Neural progenitor cell (in vitro differentiated cells): ENCODE data around the gene UPK3A. TPM values are rescaled to one million over a fixed set of nuclear protein-coding genes. Genes with fewer than 3 reads are reported as not detected.
"Not testable (repeated sequence)": the region's sequence is repeated elsewhere in the genome, so short reads cannot be mapped to it uniquely, and the experiment has no call there.

ENCODE experiments used
- DNase-seq: peaks from one replicate; pipeline ENCODE4 v3.0.0-alpha.2; 2016; ENCODE audit warnings: low spot score
- H2AFZ ChIP-seq: fragments of 200-600 bp; sonication (generic); replicated peaks from 2 replicates; pipeline ENCODE4 v1.6.1; 2016; ENCODE audit warnings: antibody characterized with exemption
- H3F3A ChIP-seq: fragments of 200-600 bp; sonication (generic); 2 replicates; pipeline ENCODE4 v1.6.1; 2016; ENCODE audit warnings: antibody characterized with exemption, low read depth
- H3K27ac ChIP-seq: fragments of 200-600 bp; sonication (generic); 2 replicates; pipeline ENCODE4 v1.5.1; 2016; ENCODE audit warnings: mild to moderate bottlenecking
- H3K27me3 ChIP-seq: fragments of 200-600 bp; sonication (generic); 2 replicates; pipeline ENCODE4 v1.6.1; 2016; ENCODE audit warnings: mild to moderate bottlenecking, moderate library complexity
- H3K36me3 ChIP-seq: fragments of 200-600 bp; sonication (generic); 2 replicates; pipeline ENCODE4 v1.5.1; 2016
- H3K4me1 ChIP-seq: fragments of 200-600 bp; sonication (generic); 2 replicates; pipeline ENCODE4 v1.6.1; 2016; ENCODE audit warnings: mixed run types
- H3K4me2 ChIP-seq: fragments of 200-600 bp; sonication (generic); 2 replicates; pipeline ENCODE4 v1.6.1; 2016
- H3K4me3 ChIP-seq: fragments of 200-600 bp; sonication (generic); 2 replicates; pipeline ENCODE4 v1.5.1; 2016
- H3K79me2 ChIP-seq: fragments of 200-600 bp; sonication (generic); 2 replicates; pipeline ENCODE4 v1.6.1; 2016; ENCODE audit warnings: low read depth
- H3K9ac ChIP-seq: fragments of 200-600 bp; sonication (generic); 2 replicates; pipeline ENCODE4 v1.6.1; 2016
- H3K9me3 ChIP-seq: fragments of 200-600 bp; sonication (generic); 2 replicates; pipeline ENCODE4 v1.5.1; 2016; ENCODE audit warnings: low read depth
- H4K20me1 ChIP-seq: fragments of 200-600 bp; sonication (generic); 2 replicates; pipeline ENCODE4 v1.6.1; 2016; ENCODE audit warnings: low read depth
- H3K27ac Mint-ChIP-seq: 3 replicates; pipeline ENCODE4 v1.8.0; 2021; ENCODE audit warnings: mixed read lengths
- H3K27me3 Mint-ChIP-seq: 2 replicates; pipeline ENCODE4 v1.8.0; 2022; ENCODE audit warnings: low read depth, mild to moderate bottlenecking, inconsistent platforms, moderate library complexity, mixed read lengths; ENCODE audit not compliant: insufficient read depth
- H3K36me3 Mint-ChIP-seq: 3 replicates; pipeline ENCODE4 v1.8.0; 2021; ENCODE audit warnings: mixed read lengths
- H3K4me1 Mint-ChIP-seq: 3 replicates; pipeline ENCODE4 v1.8.0; 2021; ENCODE audit warnings: mixed read lengths
- H3K4me3 Mint-ChIP-seq: 3 replicates; pipeline ENCODE4 v1.8.0; 2021; ENCODE audit warnings: mild to moderate bottlenecking, moderate library complexity, mixed read lengths
- H3K9me3 Mint-ChIP-seq: 3 replicates; pipeline ENCODE4 v1.8.0; 2020; ENCODE audit warnings: mixed read lengths
- EZH2 ChIP-seq: fragments of 200-600 bp; sonication (generic); IDR thresholded peaks from 2 replicates; pipeline ENCODE4 v1.6.1; 2017; ENCODE audit warnings: antibody characterized with exemption, mild to moderate bottlenecking, moderate library complexity
- EZH2phosphoT487 ChIP-seq: fragments of 200-600 bp; sonication (generic); IDR thresholded peaks from 2 replicates; pipeline ENCODE4 v1.6.1; 2017; ENCODE audit warnings: antibody characterized with exemption
- total RNA-seq: library from RNA; depleted of rRNA; stranded (reverse); fragments of >200 nt; gene quantifications from 2 replicates; pipeline ENCODE4 v1.2.3, GENCODE V29; 2015; ENCODE audit warnings: low replicate concordance
- TF ChIP-seq, protein P1 (sequence below): fragments of 200-600 bp; sonication (generic); IDR thresholded peaks from 2 replicates; pipeline ENCODE4 v1.5.1; 2017; ENCODE audit warnings: antibody characterized with exemption, mild to moderate bottlenecking

UPK3A gene
- total RNA-seq, 1 donor from 2014 or later = not detected

GRCh38 chr22:45323695-45324094, 38.9 kb downstream of the UPK3A start:
- Mint-ChIP-seq H3K4me1 (peaks cover 17% of the 10 kb centered on the region), H3K4me3 (no peak overlapping the region), H3K9me3 (no peaks in the 10 kb centered on the region), H3K36me3 (peaks cover 22% of the 10 kb centered on the region), H3K27me3 (peaks cover 5% of the 10 kb centered on the region), H3K27ac (no peak overlapping the region)
- Histone ChIP-seq H3K4me3 (no peak overlapping the region), H3K4me1 (peaks cover 13% of the 10 kb centered on the region), H3K79me2 (peaks cover 30% of the 10 kb centered on the region), H3K4me2 (no peak overlapping the region), H3F3A (peaks cover 5% of the 10 kb centered on the region), H3K27ac (no peak overlapping the region), H3K9ac (no peak overlapping the region), H3K27me3 (no peaks in the 10 kb centered on the region), H4K20me1 (peaks cover 20% of the 10 kb centered on the region), H3K9me3 (no peaks in the 10 kb centered on the region), H2AFZ (no peak overlapping the region), H3K36me3 (no peaks in the 10 kb centered on the region)
- DNase-seq = no peak
- TF ChIP-seq EZH2 (no peak), EZH2phosphoT487 (no peak)
- TF ChIP-seq, protein P1, sequence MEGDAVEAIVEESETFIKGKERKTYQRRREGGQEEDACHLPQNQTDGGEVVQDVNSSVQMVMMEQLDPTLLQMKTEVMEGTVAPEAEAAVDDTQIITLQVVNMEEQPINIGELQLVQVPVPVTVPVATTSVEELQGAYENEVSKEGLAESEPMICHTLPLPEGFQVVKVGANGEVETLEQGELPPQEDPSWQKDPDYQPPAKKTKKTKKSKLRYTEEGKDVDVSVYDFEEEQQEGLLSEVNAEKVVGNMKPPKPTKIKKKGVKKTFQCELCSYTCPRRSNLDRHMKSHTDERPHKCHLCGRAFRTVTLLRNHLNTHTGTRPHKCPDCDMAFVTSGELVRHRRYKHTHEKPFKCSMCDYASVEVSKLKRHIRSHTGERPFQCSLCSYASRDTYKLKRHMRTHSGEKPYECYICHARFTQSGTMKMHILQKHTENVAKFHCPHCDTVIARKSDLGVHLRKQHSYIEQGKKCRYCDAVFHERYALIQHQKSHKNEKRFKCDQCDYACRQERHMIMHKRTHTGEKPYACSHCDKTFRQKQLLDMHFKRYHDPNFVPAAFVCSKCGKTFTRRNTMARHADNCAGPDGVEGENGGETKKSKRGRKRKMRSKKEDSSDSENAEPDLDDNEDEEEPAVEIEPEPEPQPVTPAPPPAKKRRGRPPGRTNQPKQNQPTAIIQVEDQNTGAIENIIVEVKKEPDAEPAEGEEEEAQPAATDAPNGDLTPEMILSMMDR = no peak

DNA sequence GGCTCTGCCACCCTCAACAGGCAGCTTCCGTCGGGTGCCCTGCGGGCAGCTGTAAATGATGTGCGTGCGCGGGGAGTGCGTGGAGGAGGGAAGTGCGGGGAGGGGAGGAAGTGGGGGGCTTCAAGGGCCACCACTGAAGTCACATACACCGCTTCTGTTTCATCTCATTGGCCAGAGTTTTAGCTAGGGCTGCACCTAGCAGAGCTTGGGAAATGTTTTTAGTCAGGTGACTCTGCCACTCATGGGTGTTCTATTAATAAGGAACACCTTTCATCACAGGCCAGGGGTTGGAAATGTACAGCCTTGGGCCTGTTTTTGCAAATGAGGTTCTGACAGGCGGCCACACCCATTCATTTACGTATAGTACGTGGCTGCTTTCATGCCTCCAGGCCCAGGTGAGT, 39.6 kb downstream of the UPK3A start:
- H3K27me3 Mint-ChIP-seq = peaks cover 5% of the 10 kb centered on the region
- H3K36me3 ChIP-seq = no peaks in the 10 kb centered on the region
- H2AFZ ChIP-seq = no peak overlapping the region
- peaks cover 13% of the 10 kb centered on the region for H4K20me1 ChIP-seq
- H3K27me3 ChIP-seq = no peaks in the 10 kb centered on the region
- H3K9ac ChIP-seq = no peak overlapping the region
- H3K4me3 Mint-ChIP-seq = no peak overlapping the region
- no peak overlapping the region for H3K27ac ChIP-seq
- no peaks in the 10 kb centered on the region for H3F3A ChIP-seq
- H3K9me3 Mint-ChIP-seq = no peaks in the 10 kb centered on the region
- TF ChIP-seq, protein P1 = no peak
- TF ChIP-seq EZH2 (no peak), EZH2phosphoT487 (no peak)
- H3K4me1 ChIP-seq = peaks cover 6% of the 10 kb centered on the region
- H3K4me2 ChIP-seq = no peak overlapping the region
- H3K36me3 Mint-ChIP-seq = peaks cover 23% of the 10 kb centered on the region
- H3K4me1 Mint-ChIP-seq = peaks cover 11% of the 10 kb centered on the region
- no peak overlapping the region for H3K4me3 ChIP-seq
- DNase-seq = no peak
- H3K9me3 ChIP-seq = no peaks in the 10 kb centered on the region
- peaks cover 24% of the 10 kb centered on the region for H3K79me2 ChIP-seq
- no peak overlapping the region for H3K27ac Mint-ChIP-seq

DNA sequence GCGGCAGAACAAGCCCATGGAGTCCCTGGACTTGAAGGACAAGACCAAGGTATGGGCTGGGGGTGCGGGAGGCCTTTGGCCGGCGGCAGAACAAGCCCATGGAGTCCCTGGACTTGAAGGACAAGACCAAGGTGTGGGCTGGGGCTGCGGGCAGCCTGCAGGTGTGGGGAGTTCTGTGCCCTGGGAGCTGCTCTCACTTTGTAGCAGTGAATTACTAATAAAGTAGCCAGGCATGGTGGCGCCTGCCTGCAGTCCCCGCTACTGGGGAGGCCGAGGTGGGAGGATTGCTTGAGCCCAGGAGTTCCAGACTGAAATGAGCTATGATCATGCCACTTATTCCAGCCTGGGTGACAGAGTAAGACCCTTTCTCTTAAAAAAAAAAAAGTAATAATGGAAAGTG, 43.5 kb downstream of the UPK3A start:
- H4K20me1 ChIP-seq, H3K9ac ChIP-seq, H3K4me3 Mint-ChIP-seq, H3K4me1 ChIP-seq, H3K27ac ChIP-seq, H3K4me2 ChIP-seq, H3K36me3 ChIP-seq, H3K9me3 ChIP-seq, H3K27ac Mint-ChIP-seq, DNase-seq, H3K27me3 Mint-ChIP-seq, H3F3A ChIP-seq, H3K4me1 Mint-ChIP-seq, H2AFZ ChIP-seq, H3K79me2 ChIP-seq, H3K9me3 Mint-ChIP-seq, H3K27me3 ChIP-seq, H3K4me3 ChIP-seq: not testable (repeated sequence)
- H3K36me3 Mint-ChIP-seq = peaks cover 33% of the 10 kb centered on the region

DNA sequence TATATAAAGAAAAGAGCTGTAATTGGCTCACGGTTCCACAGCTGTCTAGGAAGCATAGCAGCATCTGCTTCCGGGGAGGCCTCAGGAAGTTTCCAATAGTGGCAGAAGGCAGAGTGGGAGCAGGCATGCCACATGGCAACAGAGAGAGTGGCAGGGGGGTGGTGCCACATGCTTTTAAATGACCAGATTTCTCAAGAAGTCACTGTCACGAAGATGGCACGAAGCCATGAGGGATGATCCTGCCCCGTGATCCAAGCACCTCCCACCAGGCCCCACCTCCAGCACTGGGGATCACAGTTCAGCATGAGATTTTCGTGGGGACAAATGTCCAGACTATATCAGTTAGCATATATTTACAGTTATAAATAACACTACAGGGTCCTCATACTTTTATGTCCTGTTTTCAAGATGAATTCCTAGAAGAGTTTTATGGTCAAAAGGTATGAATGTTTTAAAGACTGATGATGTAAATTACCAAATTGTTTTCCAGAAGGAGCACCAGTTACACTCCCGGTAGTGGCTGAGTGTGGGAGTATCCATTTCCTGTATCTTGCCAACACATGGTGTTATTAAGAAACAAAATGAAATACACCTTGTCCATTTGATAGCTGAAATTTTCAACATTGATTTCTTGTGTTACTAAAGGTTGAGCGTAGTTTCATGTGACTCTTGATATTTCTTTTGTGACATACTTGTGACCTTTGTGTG, 44.2 kb downstream of the UPK3A start:
- Mint-ChIP-seq H3K36me3 (peaks cover 26% of the 10 kb centered on the region), H3K27ac (no peak overlapping the region), H3K27me3 (peaks cover 5% of the 10 kb centered on the region), H3K4me3 (no peak overlapping the region), H3K4me1 (no peaks in the 10 kb centered on the region), H3K9me3 (no peaks in the 10 kb centered on the region)
- DNase-seq = no peak
- Histone ChIP-seq H3K9ac (no peak overlapping the region), H3K4me2 (no peak overlapping the region), H3K27me3 (no peaks in the 10 kb centered on the region), H3F3A (no peaks in the 10 kb centered on the region), H3K36me3 (no peaks in the 10 kb centered on the region), H4K20me1 (no peaks in the 10 kb centered on the region), H2AFZ (no peak overlapping the region), H3K4me1 (no peaks in the 10 kb centered on the region), H3K9me3 (no peaks in the 10 kb centered on the region), H3K27ac (no peak overlapping the region), H3K79me2 (no peaks in the 10 kb centered on the region), H3K4me3 (no peak overlapping the region)
- TF ChIP-seq EZH2phosphoT487 = no peak
- no peak for TF ChIP-seq EZH2
- TF ChIP-seq, protein P1 = no peak
